Middle frontal gyrus (tissue), 1 donor: ENCODE measurements around the gene RANBP9.

Experiments
- DNase-seq: peaks from one replicate; pipeline ENCODE4 v3.0.0-alpha.2; 2015; ENCODE audit warnings: low spot score; ENCODE audit errors: extremely low spot score

Gene RANBP9

DNA sequence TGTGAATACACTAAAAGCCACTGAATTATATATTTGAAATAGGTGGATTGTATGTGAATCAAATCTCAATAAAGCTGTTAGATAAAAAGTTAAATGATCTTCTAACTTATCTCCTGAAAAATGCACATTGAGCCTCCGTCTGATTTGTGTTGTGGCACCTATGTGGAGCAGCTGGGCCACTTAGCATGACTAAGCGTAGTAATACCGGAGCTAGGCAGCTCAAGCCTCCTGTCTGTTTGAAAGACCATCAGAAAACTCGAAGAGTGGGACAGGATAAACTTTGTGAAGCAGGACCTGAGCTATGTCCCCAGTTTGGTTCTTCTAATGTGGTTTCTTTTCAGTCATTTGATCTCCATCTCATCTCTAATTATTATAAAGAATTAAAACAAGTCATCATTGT, 107.5 kb downstream of the RANBP9 start:
- DNase-seq, result no peak

DNA sequence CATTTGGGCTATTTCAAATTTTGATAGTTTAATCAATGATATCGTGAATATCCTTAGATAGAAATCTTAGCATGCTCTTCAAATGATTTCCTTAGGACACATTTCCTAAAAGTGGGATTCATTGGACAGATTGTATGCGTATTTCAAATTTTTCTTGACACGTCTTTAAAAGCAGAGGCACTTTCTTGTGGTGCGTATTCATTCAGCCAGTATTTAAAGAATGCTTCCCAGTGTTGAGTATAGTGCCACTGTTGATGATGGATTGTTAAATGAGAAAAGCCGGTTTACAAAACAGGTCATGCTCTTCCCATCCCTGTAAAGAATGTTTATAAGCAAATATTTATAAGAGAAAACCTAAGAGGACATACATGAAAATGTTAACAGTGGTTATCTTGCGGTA, 111.6 kb downstream of the RANBP9 start:
- DNase-seq, result no peak

DNA sequence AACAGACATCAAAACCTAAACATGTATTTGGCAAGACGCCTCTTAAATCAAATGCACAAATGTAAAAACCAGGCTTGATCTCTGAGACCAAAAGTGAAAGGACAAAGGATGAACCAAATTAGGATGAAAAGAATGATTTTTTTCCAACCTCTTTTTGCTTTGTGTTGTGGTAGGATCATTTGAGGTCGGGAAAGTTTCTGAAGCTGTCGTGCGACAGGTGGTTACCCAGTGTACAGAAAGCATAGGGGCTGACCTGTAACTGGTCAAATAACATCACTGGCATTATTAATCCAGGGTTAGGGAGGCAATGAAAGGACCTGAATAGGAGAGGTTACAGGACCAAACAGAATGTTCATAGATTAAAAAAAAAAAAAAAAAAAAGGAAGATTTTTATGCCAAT, 114.6 kb downstream of the RANBP9 start:
- no peak for DNase-seq

DNA sequence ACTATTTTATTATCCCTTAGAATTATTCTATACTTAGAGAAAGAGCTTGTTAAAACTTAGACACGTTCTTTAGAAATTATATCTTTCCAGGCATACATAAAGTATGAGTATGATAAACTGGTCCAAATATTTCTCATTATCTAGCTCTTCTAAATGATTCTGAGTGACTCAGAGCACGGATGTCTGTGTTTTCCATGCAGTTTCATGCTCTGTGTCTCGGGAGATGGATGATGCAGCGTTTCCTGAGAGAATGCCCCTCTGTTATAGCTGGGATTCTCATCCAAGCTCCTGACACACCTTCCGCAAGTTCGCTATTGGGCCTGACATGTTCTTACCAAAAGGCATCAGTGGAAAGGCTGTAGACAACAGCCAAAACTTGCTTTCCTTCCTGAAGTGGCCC, 117.9 kb downstream of the RANBP9 start:
- no peak for DNase-seq

DNA sequence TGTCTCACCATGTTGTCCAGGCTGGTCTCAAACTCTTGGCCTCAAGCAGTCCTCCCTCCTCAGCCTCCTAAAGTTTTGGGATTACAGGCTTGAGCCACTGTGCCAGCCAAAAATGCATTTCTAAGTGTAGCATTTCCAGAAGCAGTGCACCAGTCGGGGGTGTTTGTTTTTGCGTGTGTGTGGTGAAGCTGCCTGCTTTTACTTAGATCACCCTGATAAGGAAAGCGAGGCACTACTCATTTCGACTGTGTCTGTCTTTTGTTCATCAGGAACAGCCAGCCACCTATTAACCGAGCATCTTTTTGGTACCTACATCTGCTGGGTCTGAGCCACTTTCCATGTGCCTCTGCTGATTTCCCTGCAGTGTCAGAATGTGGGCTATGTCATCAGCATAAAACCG, 118.5 kb downstream of the RANBP9 start:
- DNase-seq, result no peak

DNA sequence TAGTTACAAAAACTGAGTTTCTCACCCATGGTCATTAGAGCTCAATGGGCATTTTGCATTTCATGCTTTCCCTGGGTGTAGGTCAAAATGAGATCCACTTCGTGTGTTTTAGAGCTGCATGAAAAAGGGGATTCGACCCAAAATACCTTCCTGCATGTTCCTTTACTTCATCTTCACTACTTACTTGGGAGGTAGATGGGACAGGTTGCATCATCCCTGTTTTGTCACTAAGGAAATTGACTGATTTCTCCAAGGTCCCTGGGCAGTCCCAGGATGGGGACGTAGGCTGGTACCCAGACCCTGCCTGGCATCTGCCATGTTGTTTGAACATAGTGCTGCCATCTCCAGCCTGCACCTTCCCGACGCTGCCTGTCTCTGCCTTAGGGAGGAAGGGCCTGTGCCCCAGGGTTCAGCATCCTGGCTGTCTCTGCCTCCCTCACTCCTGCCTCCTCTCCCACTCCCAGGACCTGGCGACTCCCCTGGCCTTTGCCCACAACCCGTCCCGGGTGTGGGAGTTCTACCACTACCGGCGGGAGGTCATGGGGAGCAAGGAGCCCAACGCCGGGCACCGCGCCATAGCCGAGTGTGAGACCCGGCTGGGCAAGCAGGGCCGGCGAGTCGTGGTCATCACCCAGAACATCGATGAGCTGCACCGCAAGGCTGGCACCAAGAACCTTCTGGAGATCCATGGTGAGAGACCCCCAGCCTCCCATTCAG, 120.3 kb downstream of the RANBP9 start:
- DNase-seq, result no peak

DNA sequence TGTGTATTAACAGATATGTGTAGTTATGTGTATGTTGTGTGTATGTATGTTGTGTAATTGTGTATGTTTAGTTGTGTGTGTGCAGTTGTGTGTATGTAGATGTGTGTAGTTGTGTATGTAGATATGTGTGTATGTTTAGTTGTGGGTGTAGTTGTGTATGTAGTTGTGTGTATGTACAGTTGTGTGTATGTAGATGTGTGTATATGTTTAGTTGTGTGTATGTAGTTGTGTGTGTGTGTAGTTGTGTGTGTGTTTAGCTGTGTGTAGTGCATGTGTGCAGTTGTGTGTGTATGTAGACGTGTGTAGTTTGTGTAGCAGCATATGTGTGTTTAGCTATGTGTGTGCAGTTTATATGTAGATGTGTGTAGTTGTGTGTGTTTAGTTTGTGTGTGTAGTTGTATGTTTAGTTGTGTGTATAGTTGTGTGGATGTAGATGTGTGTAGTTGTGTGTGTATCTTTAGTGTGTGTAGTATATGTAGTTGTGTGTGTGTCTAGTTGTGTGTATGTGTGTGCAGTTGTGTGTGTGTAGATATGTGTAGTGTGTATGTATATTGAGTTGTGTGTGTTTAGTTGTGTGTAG, 121.0 kb downstream of the RANBP9 start:
- DNase-seq, result no peak

DNA sequence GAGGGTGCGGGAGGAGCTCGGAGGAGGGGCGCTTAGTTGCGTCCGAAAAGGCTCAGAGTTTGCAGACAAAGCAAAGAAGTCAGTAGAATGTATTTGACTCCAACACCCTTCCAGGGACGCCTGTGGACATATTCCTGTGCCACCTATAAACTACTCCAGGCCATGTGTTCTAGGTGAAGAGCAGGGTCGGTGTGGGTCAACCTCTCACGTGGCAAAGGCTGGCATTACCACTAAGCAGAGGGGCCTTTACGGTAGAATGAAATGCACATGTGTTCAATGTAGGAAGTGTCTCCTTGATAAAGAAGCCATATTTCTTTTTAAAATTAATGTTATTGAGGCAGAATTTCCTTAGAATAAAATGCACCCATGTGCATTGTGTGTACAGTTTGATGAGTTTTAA, 121.8 kb downstream of the RANBP9 start:
- DNase-seq, result no peak

DNA sequence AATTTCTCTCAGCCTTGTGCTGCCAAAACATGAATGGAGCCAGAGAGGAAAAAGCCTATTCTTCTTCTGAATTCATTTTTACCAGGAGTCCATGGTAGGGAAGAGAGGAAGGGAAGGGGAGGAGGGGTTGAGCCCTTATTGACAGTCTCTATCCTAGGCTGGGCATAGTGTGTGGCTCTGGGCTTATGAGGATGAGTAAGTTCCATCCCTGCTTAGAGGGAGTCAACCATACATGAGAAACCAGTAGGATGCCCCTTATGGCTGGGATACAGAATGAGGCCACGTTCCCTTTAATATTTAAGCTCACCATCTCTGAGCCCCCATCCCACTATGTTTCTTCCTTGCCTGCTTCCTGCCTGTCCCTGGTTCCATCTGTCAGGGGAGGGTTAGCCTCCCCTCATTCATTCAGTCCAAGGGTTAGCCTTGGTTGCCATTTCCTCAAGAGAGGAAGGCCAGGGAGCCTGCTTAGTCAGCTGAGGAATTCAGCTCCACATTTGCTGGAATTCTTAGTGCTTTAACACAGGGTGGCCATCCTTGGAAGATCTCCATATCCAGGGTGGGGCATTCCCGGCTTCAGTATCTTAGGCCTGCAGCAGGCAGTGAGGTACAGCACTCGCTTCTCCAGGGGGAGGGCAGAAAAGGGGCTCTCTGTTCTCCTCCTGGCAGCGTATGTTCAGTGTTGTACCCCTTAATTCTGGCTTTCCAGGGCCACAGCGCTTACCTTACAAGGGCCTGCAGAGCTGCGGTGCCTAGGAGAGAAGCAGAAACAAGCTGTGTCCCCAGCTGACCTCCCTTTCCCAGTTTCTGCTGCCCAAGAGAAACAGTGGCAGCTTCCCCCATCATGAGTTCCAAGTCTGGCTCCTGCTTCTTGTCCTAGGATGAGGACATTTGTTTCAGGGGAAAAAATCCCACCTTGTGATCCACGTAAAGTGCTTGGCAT, 124.8 kb downstream of the RANBP9 start:
- DNase-seq, result no peak

DNA sequence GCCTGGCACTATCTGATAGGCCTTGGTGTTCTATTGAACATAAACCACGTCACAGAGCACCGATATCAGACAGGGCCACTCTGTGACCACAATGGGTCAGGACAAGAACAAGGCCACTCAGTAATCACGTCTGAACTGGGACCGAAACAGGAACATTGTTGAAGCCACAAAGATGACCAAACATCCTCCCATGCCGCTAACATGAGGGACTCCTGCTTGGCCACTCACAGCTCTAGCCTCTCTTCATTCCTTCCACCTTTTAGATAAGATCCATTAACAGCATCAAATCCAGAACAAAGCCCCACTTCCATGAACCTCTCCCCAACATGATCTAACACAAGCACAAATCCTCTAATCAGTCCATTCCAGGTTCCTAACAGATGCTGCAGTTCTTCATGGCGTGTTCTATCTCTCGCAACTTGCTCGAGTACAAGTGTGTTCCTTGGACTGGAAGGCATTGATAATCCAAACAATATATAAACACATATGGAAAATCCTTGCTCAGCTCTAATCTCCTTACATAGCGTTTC, 129.9 kb downstream of the RANBP9 start:
- DNase-seq, result no peak

DNA sequence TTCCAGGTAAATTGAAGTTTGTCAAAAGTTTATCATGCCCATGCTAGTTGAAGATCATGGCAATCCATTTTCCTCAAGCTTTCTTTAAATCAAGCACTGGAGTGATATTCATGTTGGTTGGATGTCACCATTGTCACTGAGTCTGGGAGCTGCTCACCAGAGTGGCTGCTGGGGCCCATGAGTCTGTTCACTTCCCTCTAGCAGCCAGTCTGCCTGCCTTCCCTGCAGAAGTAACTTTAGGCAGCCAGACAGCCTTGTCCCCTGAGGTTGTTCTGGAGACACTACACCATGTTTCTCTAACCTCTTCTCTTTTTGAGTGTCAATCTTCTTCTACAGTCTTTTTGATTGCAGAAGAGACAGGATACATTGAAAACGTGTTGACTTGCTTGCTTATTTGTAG, 131.7 kb downstream of the RANBP9 start:
- no peak for DNase-seq

DNA sequence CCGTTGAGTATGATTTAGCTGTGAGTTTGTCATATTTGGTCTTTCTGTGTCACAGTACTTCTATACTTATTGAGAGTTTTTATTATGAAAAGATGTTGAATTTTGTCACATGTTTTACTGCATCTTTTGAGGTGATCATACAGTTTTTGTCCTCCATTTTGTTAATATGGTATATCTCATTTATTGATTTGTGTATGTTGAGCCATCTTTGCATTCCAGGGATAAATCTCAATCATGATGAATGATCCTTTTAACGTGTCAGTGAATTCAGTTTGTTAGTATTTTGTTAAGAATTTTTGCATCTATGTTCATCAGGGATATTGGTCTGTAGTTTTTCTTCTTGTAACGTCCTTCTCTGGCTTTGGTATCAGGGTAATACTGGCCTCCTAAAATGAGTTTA, 133.7 kb downstream of the RANBP9 start:
- no peak for DNase-seq

DNA sequence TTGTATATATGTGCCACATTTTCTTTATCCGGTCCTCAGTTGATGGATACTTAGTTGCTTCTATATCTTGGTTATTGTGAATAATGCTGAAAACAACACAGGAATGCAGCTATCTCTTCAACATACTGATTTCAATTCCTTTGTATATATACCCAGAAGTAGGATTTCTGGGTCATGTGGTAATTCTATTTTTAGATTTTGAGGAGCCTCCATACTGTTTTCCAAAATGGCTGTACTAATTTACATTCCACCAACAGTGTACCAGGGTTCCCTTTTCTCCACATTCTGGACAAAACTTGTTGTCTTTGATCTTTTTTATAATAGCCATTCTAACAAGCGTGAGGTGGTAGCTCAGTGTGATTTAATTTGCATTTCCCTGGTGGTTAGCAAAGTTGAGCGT, 135.6 kb downstream of the RANBP9 start:
- DNase-seq, result no peak

DNA sequence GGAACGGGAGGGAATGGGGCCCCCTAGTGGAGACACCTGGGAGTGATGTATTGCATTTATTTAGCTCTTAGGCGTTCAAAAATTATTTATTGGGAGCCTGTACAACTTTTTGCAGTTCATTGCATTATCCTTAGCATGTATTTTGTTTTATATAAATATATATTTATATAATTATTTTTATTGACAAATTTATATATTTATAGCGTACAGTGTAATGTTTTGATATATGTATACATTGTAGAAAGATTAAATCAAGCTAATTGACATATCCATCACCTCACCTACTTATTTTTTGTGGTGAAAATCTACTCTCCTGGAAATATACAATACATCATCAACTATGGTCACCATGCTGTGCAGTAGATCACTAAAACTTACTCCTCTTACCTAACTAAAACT, 136.3 kb downstream of the RANBP9 start:
- no peak for DNase-seq

DNA sequence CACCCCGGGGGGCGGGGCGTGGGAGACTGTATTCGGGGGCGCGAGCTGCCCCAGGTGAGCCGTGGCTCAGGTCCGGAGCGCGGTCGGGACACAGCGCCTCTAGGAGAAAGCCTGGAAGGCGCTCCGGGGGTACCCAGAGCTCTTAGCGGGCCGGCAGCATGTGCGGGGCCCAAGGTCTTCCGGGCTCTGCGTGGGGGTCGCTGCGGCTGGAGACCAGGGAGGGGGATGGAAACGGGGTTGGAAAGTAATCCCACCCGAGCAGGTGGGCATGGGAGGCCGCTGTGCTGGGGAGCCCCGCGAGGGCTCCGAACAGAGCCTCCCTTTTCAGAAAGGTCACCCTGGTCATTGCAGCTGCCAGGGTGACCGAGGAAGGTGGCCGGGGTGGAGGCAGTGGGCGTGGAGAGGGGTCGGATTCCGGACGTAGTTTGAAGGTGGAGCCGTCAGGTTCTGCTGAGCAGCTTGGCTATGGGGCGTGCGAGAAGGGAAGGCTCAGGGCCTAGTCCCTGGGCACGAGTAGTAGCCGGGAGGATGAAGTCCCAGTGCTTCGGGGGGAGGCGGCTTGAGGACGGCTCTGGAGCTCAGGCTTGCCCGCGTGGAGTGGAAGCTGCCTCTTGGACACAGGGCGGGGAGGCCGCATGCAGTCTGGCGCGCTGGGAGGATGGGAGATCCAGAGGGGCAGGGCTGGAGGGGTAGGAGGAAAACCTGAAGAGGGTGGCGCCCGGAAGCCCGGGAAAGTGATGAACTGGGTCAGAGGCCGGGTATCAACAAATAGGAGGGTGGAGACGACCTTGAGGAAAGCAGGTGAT, 136.9 kb downstream of the RANBP9 start, which contains the start of gene SIRT5:
TSS of gene SIRT5 (plus strand) at position 31 of the 806 bp plus-strand sequence. CDS start 9,510 bp downstream, outside the sequence.
- DNase-seq, result peak; percentile 22

DNA sequence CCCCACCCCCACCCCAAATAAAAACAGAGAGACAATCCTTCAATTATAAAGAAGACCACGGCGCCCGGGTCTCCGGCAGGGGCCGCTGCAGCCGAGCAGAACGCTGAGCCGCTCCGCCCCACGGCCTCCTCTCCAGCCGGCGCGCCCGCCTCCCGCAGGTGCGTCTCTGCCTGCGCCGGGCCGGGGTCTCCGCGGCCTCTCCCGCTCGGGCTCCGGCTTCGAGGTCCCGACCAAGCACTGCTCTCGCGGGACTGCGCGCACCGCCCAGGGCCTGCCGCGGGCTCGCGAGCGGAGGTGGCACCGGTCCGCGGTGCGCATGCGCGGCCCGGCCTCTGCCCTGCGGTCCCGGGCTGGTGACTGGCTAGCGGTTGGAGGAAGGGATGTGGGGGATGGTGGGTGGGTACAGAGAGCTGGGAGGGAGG, 137.5 kb downstream of the RANBP9 start:
- DNase-seq, result peak; percentile 80

DNA sequence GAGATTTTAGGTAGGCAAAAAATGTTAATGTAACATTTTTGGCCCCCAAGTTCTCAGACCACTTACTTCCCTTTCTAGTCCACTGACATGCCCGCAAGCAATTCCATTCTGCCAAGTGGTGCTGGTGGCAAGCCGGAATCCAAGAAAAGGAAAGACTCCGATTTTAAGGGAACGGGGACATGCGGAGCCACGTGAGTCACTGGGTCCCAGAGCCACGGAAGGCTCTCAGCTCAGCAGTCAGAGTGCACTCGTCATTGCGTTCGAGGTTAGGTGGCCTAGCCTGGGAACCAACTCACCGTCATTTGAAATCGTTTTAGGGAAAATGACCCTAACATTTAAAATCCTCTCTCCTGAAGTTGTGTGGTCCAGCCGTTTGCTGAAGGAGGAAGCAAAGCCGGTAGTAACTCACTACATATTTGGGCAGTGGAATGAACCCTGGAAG, 137.9 kb downstream of the RANBP9 start:
- no peak for DNase-seq

DNA sequence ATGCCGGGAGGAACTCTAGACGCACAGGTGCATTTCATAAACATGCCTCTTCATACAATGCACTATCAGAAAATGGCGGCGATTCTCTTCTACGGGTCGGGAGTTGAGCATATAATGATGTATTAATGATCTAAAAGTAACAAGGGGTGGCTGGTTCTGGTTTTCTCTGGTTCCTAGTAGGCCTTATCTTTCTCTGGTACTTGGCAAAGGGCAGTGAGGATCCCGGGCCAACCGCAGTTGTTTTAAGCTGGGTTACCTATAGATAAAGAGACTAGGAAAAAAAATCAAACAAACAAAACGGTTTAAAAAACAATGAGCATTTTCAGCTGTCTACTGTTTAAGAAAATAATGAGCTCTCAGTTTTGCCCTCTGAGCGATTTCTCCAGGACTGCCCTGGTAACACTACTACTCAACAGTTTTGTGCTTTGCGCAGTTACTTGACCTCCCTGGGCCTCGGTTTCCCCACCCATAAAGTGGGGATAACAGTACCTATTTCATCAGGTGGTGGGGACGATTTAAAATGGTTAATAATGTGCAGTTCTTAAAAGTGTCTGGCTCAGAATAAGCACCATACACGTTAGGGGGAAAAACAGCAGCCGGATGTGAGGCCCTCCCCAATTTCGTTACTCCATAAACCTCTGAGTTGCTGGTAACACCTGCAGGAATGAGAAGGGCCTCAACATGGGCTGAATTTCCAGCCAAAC, 138.5 kb downstream of the RANBP9 start:
- DNase-seq, result no peak

DNA sequence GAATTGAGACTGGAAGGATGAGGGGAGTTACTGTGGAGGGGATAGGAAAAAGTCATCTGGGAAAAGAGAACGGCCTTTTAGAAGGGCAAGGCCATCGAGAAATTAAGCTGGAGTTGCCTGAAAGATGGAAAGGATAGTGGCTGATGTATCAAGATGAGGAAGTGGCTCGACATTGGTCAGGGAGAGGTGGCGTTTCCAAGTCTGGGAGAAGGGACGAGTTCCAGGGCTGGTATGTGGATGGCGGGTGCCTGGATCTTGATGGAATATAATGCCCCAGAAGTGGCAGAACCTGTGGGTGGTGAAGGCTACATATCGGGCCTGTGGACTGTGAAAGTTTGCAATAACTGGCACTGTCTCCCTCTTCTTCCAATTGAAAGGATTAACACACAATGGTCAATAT, 139.4 kb downstream of the RANBP9 start:
- no peak for DNase-seq
